Measurements from ENCODE around the gene PSMD13. TPM values are rescaled to one million over a fixed set of nuclear protein-coding genes. Genes with fewer than 3 reads are reported as not detected.
"Not testable (repeated sequence)": the region's sequence is repeated elsewhere in the genome, so short reads cannot be mapped to it uniquely, and the experiment has no call there.

PSMD13 gene
- total and polyA plus RNA-seq, 4 donors, result 48.8 to 56.7 (median 52.8) TPM

GRCh38 chr11:268716-269145 is 32.0 kb downstream of the PSMD13 start:
- Histone ChIP-seq H3K27ac (ENCODE audit: low read depth in 1 of 2, low read length in 2 of 2) (peak overlapping the region; percentile 60 to 84), H3K4me3 (ENCODE audit: low read depth in 1 of 3, low read length in 3 of 3) (peak overlapping the region in 2 of 3 donors; percentile 4 to 30), H3K9ac (ENCODE audit: low read depth in 1 of 2, low read length in 2 of 2) (peak overlapping the region in 1 of 2 donors; percentile 53)
- DNase-seq (ENCODE audit: low spot score); H3K4me1 ChIP-seq (ENCODE audit: control insufficient read depth in 4 of 4, insufficient read depth in 4 of 4, low read length in 3 of 4); H3K36me3 ChIP-seq (ENCODE audit: control insufficient read depth in 4 of 4, insufficient read depth in 3 of 4, low read depth in 1 of 4, low read length in 3 of 4); H3K27me3 ChIP-seq (ENCODE audit: control insufficient read depth in 4 of 4, insufficient read depth in 4 of 4, low read length in 3 of 4); H3K9me3 ChIP-seq (ENCODE audit: control insufficient read depth in 4 of 4, low read length in 3 of 4): not testable (repeated sequence)
- TF ChIP-seq SP1 (IDR thresholded peaks at IDR 0.05) (peak; percentile 6), MAX (IDR thresholded peaks at IDR 0.05) (peak; percentile 5), YY1 (IDR thresholded peaks at IDR 0.05) (peak; percentile 36)
- 49% methylated on average over 16 of the region's 16 CpGs for WGBS

GRCh38 chr11:269146-269890 is 32.5 kb downstream of the PSMD13 start:
- H3K27ac ChIP-seq (ENCODE audit: low read depth in 1 of 2, low read length in 2 of 2), result peak overlapping the region; percentile 60 to 84
- no peak for TF ChIP-seq ATF3 (IDR thresholded peaks at IDR 0.05)
- peak; percentile 34 for TF ChIP-seq SP1 (IDR thresholded peaks at IDR 0.05)
- no peak for TF ChIP-seq FOXA1 (IDR thresholded peaks at IDR 0.05)
- TF ChIP-seq CTCF (IDR thresholded peaks at IDR 0.05; ENCODE audit: low read depth, low read length, missing input control), result peak; percentile 16
- peak; percentile 4 for TF ChIP-seq MAX (IDR thresholded peaks at IDR 0.05)
- TF ChIP-seq ZBTB33 (IDR thresholded peaks at IDR 0.05), result no peak
- no peak for TF ChIP-seq FOXA2 (IDR thresholded peaks at IDR 0.05)
- H3K27me3 ChIP-seq (ENCODE audit: control insufficient read depth in 4 of 4, insufficient read depth in 4 of 4, low read length in 3 of 4), result no peaks in the 10 kb centered on the region
- no peaks in the 10 kb centered on the region for H3K36me3 ChIP-seq (ENCODE audit: control insufficient read depth in 4 of 4, insufficient read depth in 3 of 4, low read depth in 1 of 4, low read length in 3 of 4)
- H3K4me1 ChIP-seq (ENCODE audit: control insufficient read depth in 4 of 4, insufficient read depth in 4 of 4, low read length in 3 of 4), result peaks cover 0 to 3% (median 0%) of the 10 kb centered on the region in 4 donors
- peaks cover 0 to 1% (median 0%) of the 10 kb centered on the region in 4 donors for H3K9me3 ChIP-seq (ENCODE audit: control insufficient read depth in 4 of 4, low read length in 3 of 4)
- peak overlapping the region in 1 of 2 donors; percentile 53 for H3K9ac ChIP-seq (ENCODE audit: low read depth in 1 of 2, low read length in 2 of 2)
- H3K4me3 ChIP-seq (ENCODE audit: low read depth in 1 of 3, low read length in 3 of 3), result peak overlapping the region in 2 of 3 donors; percentile 4 to 30
- 49% methylated on average over 21 of the region's 21 CpGs for WGBS
- no peak for DNase-seq (ENCODE audit: low spot score)

GRCh38 chr11:270451-271318 is 33.9 kb downstream of the PSMD13 start:
- H3K27ac ChIP-seq (ENCODE audit: low read depth in 1 of 2, low read length in 2 of 2), result peak overlapping the region in 1 of 2 donors; percentile 18
- H3K9me3 ChIP-seq (ENCODE audit: control insufficient read depth in 4 of 4, low read length in 3 of 4), result peaks cover 0 to 1% (median 0%) of the 10 kb centered on the region in 4 donors
- no peaks in the 10 kb centered on the region for H3K27me3 ChIP-seq (ENCODE audit: control insufficient read depth in 4 of 4, insufficient read depth in 4 of 4, low read length in 3 of 4)
- TF ChIP-seq SP1 (IDR thresholded peaks at IDR 0.05), result no peak
- no peak overlapping the region for H3K4me3 ChIP-seq (ENCODE audit: low read depth in 1 of 3, low read length in 3 of 3)
- no peaks in the 10 kb centered on the region for H3K36me3 ChIP-seq (ENCODE audit: control insufficient read depth in 4 of 4, insufficient read depth in 3 of 4, low read depth in 1 of 4, low read length in 3 of 4)
- WGBS, result 85% methylated on average over 18 of the region's 18 CpGs
- H3K4me1 ChIP-seq (ENCODE audit: control insufficient read depth in 4 of 4, insufficient read depth in 4 of 4, low read length in 3 of 4), result peaks cover 0 to 3% (median 0%) of the 10 kb centered on the region in 4 donors
- H3K9ac ChIP-seq (ENCODE audit: low read depth in 1 of 2, low read length in 2 of 2), result no peak overlapping the region
- DNase-seq (ENCODE audit: low spot score), result peak; percentile 30

All from liver (tissue), 9 donors.